ENCODE measurements around the gene WBP4.
A peak's percentile ranks its signal among the peaks of the same experiment; 100 is the strongest.

The WBP4 gene

DNA sequence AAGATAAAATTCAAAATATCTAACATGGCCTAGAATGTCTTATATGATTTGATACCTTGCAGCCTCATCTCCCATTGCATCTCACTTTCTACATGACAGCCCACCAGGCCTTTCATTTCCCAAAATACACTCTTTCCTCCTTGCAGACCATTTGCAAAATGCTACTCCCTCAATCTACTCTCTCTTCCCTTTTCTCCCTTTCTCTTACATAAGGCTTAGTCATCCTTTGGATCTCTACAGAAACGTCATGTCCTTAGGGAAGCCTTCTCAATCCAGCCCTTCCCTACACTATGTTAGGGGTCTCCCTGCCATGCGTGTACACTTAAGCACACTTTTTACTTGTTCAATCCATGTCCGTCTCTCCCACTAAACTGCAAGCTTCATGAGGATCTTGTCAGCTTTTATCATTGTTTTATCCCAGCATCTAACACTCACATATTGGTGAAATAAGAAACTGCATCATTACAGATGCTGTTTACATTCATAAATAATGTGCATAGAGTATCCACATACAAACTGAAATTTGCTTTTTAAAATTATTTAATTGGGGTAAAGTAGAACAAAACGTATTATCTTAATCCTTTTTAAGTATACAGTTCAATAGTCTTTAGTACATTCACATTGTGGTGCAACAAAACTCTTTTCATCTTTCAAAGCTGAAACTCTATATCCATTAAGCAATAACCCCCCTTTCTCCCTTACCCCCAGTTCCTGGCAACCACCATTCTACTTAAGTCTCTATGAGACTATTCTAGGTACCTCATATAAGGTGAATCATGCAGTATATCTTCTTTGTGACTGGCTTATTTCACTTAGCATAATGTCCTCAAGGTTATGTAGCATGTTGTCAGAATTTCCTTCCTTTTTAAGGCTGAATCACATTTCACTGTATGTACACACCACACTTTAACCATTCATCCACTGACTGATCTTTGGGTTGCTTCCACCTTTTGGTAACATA lies 11.5 kb upstream of the WBP4 start:
- DNase-seq: no peak

DNA sequence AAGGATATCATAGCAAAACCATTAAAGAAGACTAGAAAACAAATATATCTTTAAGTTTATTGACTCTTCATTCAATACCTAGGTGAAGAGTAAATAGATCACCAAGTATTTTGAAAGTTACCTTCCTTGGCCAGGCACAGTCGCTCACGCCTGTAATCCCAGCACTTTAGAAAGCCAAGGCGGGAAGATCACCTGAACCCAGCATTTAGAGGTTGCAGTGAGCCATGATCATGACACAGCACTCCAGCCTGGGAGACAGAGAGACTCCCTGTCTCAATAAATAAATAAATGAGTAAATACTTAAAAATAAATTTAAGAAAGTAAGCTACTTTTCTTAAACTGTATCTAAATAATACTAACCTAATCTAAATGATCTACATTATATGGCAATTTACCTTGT lies 8.9 kb upstream of the WBP4 start:
- DNase-seq: no peak

DNA sequence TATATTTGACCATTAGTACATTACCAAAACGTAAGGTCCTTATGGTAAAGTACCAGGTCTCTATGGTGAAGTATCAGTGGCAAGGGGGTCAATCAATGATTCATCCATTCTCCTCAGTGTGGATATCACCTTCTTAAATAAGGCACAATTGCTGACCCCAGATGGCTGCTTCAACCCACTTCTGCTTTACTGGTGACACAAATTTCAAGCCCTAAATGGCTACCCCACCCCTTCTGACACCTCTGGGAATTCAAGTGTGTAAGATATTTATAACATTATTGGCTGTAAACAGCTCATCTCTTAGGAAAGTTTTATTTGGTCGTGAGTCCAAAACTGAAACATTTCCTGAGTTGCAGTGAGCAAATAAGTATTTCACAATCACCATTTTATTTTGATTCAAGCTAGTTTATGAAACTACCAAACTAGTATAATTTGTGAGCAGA lies 7.9 kb upstream of the WBP4 start:
- DNase-seq: no peak

- peak; percentile 52 for DNase-seq
Measured at GRCh38 chr13:41054212-41054877, 7.0 kb upstream of the WBP4 start.

DNA sequence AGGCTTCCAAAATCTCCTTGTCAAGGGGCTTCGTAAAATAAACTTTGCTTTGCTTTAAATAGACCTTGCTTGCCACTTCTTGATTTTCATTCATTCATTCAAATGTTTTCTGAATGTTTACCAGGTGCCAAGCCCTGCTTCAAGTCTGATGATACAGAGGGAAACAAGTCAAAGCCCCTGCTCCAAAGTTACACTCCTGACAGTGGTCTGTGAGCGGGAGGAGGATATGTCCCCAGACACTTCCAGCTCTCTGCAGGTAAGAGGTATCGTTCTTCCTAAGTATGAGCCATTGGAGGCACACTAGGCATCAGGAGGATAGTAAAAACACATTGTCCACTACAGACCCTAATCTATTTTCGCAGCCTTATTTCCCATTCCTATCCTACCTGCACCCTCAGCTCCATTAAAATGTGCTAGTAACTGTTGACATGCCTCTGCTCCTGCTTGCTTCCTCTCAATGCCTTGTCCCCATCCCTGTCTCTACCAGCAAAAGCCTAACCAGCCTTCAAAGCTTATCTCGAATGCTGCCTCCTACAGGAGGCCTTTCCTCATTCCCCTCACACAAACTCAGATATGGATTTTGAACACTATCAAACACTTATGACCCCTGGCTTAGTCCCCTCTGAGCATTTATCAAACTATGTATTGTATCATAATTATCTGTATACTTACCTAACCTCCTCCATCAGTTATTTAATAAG lies 6.2 kb upstream of the WBP4 start:
- DNase-seq: no peak

GRCh38 chr13:41056194-41056593 lies 5.1 kb upstream of the WBP4 start:
- no peak for DNase-seq

GRCh38 chr13:41056826-41057711 lies 4.2 kb upstream of the WBP4 start:
- no peak for DNase-seq

GRCh38 chr13:41058295-41059070 lies 2.8 kb upstream of the WBP4 start:
- DNase-seq: no peak

GRCh38 chr13:41059456-41060081 lies 1.7 kb upstream of the WBP4 start:
- no peak for DNase-seq

DNA sequence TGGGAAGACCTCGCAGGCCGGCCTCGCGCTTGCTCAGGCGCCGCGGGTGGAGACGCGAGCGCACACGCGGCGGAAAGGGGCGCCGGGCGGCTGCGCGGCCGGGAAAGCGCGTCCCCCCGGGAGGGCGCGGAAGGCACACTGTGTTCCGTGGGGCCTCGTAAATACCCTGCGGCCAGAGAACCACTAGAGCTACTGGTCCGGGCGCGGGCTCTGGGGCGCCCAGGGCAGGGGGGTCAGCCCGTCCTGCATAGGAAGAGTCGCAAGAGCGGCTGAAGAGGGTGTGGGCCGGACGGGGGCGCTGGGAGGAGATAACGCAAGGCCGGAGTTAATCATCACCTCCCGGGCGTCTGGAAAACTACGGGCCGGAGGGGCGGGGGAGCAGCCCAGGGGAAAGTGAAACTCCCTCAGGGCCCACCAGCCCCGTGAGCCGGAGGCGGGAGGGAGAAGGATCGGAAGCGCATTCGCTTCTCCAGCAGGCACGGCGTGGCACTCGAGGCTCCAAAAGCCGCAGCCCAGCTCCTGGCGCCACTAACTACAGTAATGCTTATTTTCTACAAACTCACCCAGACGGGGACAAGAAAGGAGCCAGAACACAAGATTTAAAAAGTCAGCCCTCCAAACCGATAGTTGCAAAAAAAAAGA lies 1.1 kb upstream of the WBP4 start:
- DNase-seq: peak; percentile 86

DNA sequence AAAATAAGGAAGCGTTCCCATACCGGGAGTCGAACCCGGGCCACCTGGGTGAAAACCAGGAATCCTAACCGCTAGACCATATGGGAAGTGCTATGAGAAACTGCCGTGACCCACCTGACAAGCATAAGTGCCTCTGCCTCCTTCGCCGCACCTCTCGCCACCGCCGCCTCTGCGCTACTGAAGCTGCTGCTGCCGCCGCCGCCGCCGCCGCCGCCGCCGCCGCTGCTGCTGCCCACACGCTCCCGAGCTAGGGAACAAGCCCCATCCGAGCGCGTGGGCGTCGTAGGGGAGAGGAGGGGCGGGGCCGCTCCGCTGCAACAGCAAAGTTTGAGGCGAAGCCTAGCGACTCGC lies 610 bp upstream of the WBP4 start:
- DNase-seq: no peak

- DNase-seq: peak; percentile 81
Measured at GRCh38 chr13:41061914-41062837, 867 bp downstream of the WBP4 start.

DNA sequence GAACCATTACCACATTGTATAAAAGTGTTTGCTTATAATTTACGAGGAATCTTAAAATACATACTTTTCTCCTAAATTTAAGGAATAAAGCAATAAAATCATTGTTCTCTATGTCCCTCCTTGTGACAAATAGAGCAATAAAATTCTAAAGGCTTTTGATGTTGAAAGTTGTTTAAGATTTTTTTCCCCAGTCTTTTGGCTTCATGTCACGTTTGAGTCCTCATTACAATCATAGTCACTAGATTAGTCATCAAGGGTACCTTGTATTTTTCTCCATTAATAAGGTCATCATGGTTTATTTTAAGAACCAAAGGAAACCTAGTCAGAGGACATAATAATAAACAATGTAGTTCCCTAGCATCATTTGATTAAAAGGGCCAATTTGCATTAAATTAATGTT lies 3.2 kb downstream of the WBP4 start:
- DNase-seq: peak; percentile 51

- DNase-seq: no peak
Measured at GRCh38 chr13:41065078-41065477, 3.8 kb downstream of the WBP4 start.

DNA sequence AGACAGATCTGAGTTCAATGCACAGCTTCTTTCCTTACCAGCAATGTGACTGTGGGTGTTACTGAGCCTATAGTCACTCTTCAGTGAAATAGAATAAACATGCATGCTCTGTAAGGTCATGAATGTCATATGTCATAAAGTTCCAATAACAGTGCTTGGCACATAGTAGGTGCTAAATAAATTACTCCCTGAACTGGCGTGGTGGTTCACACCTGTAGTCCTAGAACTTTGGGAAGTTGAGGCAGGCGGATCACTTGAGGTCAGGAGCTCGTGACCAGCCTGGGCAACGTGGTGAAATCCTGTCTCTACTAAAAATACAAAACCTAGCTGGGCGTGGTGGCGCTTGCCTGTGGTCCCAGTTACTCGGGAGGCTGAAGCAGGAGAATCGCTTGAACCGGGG lies 13.2 kb downstream of the WBP4 start:
- no peak for DNase-seq

GRCh38 chr13:41075034-41075433 lies 13.7 kb downstream of the WBP4 start:
- DNase-seq: no peak

DNA sequence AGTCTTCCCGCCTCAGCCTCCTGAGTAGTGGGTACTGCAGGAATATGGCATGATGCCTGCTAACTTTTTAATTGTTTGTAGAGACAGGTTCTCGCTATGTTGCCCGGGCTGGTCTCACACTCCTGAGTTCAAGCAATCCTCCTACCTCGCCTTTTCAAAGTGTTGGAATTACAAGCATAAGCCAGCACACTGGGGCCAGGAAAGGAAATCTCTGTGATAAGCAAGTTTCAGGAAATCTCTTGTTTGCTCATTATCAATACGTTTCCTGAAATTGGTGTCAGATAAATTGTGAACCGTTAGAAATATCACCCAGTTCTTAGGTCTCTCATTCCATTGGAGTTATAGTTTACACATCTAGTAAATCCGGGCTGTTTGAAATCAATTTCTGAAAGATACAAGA lies 14.2 kb downstream of the WBP4 start:
- no peak for DNase-seq

- DNase-seq: no peak
Measured at GRCh38 chr13:41077475-41077874, 16.2 kb downstream of the WBP4 start.

DNA sequence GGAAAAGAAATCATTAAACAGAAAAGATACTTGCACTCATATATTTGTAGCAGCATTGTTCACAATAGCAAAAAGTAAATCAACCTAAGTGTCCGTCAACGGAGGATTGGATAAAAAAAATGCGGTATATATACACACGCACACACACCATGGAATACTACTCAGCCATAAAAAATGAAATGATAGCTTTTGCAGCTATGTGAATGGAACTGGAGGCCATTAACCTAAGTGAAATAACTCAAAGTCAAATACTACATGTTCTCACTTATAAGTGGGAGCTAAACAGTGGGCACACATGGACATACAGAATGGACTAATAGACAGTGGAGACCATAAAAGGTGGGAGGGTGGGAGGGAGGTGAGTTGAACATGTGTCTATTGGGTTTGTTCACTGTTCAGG lies 18.4 kb downstream of the WBP4 start:
- DNase-seq: no peak
